Endothelial cell (in vitro differentiated cells): ENCODE results near the gene ECM1. TPM values are rescaled to one million over a fixed set of nuclear protein-coding genes. Genes with fewer than 3 reads are reported as not detected.

ENCODE experiments used
- DNase-seq: peaks from one replicate; pipeline ENCODE4 v3.0.0; 2021; ENCODE audit warnings: low spot score
- H3K27ac Mint-ChIP-seq: one replicate; pipeline ENCODE4 v1.8.0; 2021; ENCODE audit warnings: mixed read lengths, inconsistent platforms; ENCODE audit not compliant: unreplicated experiment
- H3K27me3 Mint-ChIP-seq: one replicate; pipeline ENCODE4 v1.8.0; 2021; ENCODE audit warnings: mild to moderate bottlenecking, moderate library complexity, mixed read lengths, inconsistent platforms; ENCODE audit not compliant: unreplicated experiment
- H3K36me3 Mint-ChIP-seq: one replicate; pipeline ENCODE4 v1.8.0; 2021; ENCODE audit warnings: mild to moderate bottlenecking, low read depth, mixed read lengths, inconsistent platforms; ENCODE audit not compliant: unreplicated experiment
- H3K4me1 Mint-ChIP-seq: one replicate; pipeline ENCODE4 v1.8.0; 2021; ENCODE audit warnings: mild to moderate bottlenecking, mixed read lengths, inconsistent platforms; ENCODE audit not compliant: unreplicated experiment
- H3K4me3 Mint-ChIP-seq: one replicate; pipeline ENCODE4 v1.8.0; 2021; ENCODE audit warnings: mild to moderate bottlenecking, mixed read lengths, inconsistent platforms; ENCODE audit not compliant: unreplicated experiment
- H3K9me3 Mint-ChIP-seq: one replicate; pipeline ENCODE4 v1.8.0; 2021; ENCODE audit warnings: mixed read lengths, inconsistent platforms; ENCODE audit not compliant: unreplicated experiment
- CTCF ChIP-seq: fragments of 200-600 bp; sonication (generic); IDR thresholded peaks from one replicate; pipeline ENCODE4 v1.5.0; 2021; ENCODE audit warnings: antibody characterized with exemption; ENCODE audit not compliant: unreplicated experiment
- microRNA-seq: library from miRNA; unstranded; fragments of <30 nt; microRNA quantifications from one replicate; pipeline ENCODE4, GENCODE V29; 2020; ENCODE audit not compliant: unreplicated experiment
- total RNA-seq: library from RNA; stranded (reverse); fragmentation: NEBNext Ultra II Directional; extraction: Animal tissue kit (Norgen Biotek cat#: 25700); gene quantifications from one replicate; pipeline ENCODE4 v1.2.1, GENCODE V29; 2021; ENCODE audit not compliant: unreplicated experiment

Gene ECM1
- total RNA-seq, 1 donor from 2014 or later: 637 TPM

- H3K27me3 Mint-ChIP-seq: peaks cover 12% of the 10 kb centered on the region
- TF ChIP-seq CTCF: no peak
- H3K9me3 Mint-ChIP-seq: no peaks in the 10 kb centered on the region
- peak overlapping the region; percentile 100 for H3K27ac Mint-ChIP-seq
- H3K36me3 Mint-ChIP-seq: peaks cover 4% of the 10 kb centered on the region
- peak; percentile 88 for DNase-seq
- peak overlapping the region; percentile 94 for H3K4me3 Mint-ChIP-seq
- peaks cover 45% of the 10 kb centered on the region for H3K4me1 Mint-ChIP-seq
Observed at GRCh38 chr1:150561254-150561973, 53.5 kb downstream of the ECM1 start.

- peak overlapping the region; percentile 100 for H3K27ac Mint-ChIP-seq
- H3K4me1 Mint-ChIP-seq: peaks cover 47% of the 10 kb centered on the region
- peak; percentile 82 for DNase-seq
- peak overlapping the region; percentile 94 for H3K4me3 Mint-ChIP-seq
- H3K27me3 Mint-ChIP-seq: peaks cover 10% of the 10 kb centered on the region
- peaks cover 4% of the 10 kb centered on the region for H3K36me3 Mint-ChIP-seq
- H3K9me3 Mint-ChIP-seq: no peaks in the 10 kb centered on the region
- no peak for TF ChIP-seq CTCF
Observed at GRCh38 chr1:150561974-150562445, 54.1 kb downstream of the ECM1 start.

GRCh38 chr1:150562446-150563339 lies 54.8 kb downstream of the ECM1 start:
- Mint-ChIP-seq H3K27me3 (peaks cover 9% of the 10 kb centered on the region), H3K4me3 (peak overlapping the region; percentile 26), H3K9me3 (no peaks in the 10 kb centered on the region), H3K36me3 (peaks cover 4% of the 10 kb centered on the region), H3K4me1 (peaks cover 54% of the 10 kb centered on the region), H3K27ac (peak overlapping the region; percentile 68)
- no peak for DNase-seq
- TF ChIP-seq CTCF: no peak

Small RNA genes within 50 kb of the gene (microRNA-seq; reads per million reads assigned to microRNA genes)
- gene MIR4257 (not detected), gene MIR6878 (not detected)

Other genes with a start within 250 kb of the ECM1 start
- gene APH1A, start 239.1 kb upstream of the ECM1 start, total RNA-seq: 333 TPM
- gene C1orf54, start 235.3 kb upstream of the ECM1 start, total RNA-seq: 411 TPM
- 9.1 TPM for gene CIART, start 225.6 kb upstream of the ECM1 start, total RNA-seq
- gene MRPS21, start 214.2 kb upstream of the ECM1 start, total RNA-seq: 63.1 TPM
- 78.4 TPM for gene PRPF3, start 186.6 kb upstream of the ECM1 start, total RNA-seq
- gene RPRD2, start 144.0 kb upstream of the ECM1 start, total RNA-seq: 29.6 TPM
- 16.6 TPM for gene TARS2, start 20.7 kb upstream of the ECM1 start, total RNA-seq
- gene FALEC, start 7.6 kb downstream of the ECM1 start, total RNA-seq: 1.2 TPM
- 0.36 TPM for gene ADAMTSL4, start 41.3 kb downstream of the ECM1 start, total RNA-seq
- gene MCL1, start 71.5 kb downstream of the ECM1 start, total RNA-seq: 193 TPM
- gene ENSA, start 121.5 kb downstream of the ECM1 start, total RNA-seq: 200 TPM
- gene GOLPH3L, start 189.0 kb downstream of the ECM1 start, total RNA-seq: 21.5 TPM
- gene HORMAD1, start 212.8 kb downstream of the ECM1 start, total RNA-seq: not detected